Dendritic cell treated with granulocyte-macrophage colony-stimulating factor and Interleukin-4, amounts not matched to agents 40 ng/mL and 50 ng/mL, for 4 days (primary cell): Measurements from ENCODE around the gene RSAD1.
A peak's percentile ranks its signal among the peaks of the same experiment; 100 is the strongest.

Experiments used
- H3K27ac Mint-ChIP-seq: one replicate; pipeline ENCODE4 v1.8.0; 2022; ENCODE audit warnings: mild to moderate bottlenecking, mixed read lengths
- H3K27me3 Mint-ChIP-seq: one replicate; pipeline ENCODE4 v1.8.0; 2022; ENCODE audit warnings: mild to moderate bottlenecking, mixed read lengths
- H3K36me3 Mint-ChIP-seq: one replicate; pipeline ENCODE4 v1.8.0; 2022; ENCODE audit warnings: low read depth, mixed read lengths
- H3K4me1 Mint-ChIP-seq: one replicate; pipeline ENCODE4 v1.8.0; 2022; ENCODE audit warnings: low read depth, mixed read lengths
- H3K4me3 Mint-ChIP-seq: one replicate; pipeline ENCODE4 v1.8.0; 2022; ENCODE audit warnings: mild to moderate bottlenecking, moderate library complexity, mixed read lengths
- H3K9me3 Mint-ChIP-seq: one replicate; pipeline ENCODE4 v1.8.0; 2022; ENCODE audit warnings: mixed read lengths
- intact Hi-C: fragments of 100-400 bp; cut with micrococcal nuclease; formaldehyde crosslinking; loops from one replicate; pipeline ENCODE4 v1.15.0; 2022

Gene RSAD1

DNA sequence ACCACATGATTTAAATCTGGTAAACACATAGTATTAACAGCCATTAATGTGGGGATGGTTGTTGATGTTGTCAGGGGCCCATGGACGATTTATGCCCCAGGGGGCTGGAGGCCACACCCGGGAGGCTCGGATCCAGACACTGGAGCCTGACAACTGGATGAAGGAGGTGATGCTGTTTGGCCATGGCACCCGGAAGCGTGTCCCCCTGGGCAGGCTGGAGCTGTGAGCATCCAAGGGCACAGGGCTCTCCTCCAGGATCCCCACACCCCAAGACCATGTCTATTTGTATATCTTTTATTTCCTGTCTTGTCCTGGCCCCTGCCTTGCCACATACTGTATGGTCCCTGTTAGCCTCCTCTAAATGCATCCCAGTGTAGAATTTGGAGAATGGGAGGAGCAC lies 4.6 kb downstream of the RSAD1 start:
- H3K36me3 Mint-ChIP-seq = peaks cover 59% of the 10 kb centered on the region
- no peaks in the 10 kb centered on the region for H3K9me3 Mint-ChIP-seq
- peak overlapping the region; percentile 63 for H3K27ac Mint-ChIP-seq
- no peak overlapping the region for H3K4me3 Mint-ChIP-seq
- H3K27me3 Mint-ChIP-seq = no peaks in the 10 kb centered on the region
- H3K4me1 Mint-ChIP-seq = peaks cover 26% of the 10 kb centered on the region
- intact Hi-C loops = loop anchor here (5.0 to 10.0 kb wide), 2 partner anchors 144 to 212 kb away; no protein-coding TSS in a partner anchor

DNA sequence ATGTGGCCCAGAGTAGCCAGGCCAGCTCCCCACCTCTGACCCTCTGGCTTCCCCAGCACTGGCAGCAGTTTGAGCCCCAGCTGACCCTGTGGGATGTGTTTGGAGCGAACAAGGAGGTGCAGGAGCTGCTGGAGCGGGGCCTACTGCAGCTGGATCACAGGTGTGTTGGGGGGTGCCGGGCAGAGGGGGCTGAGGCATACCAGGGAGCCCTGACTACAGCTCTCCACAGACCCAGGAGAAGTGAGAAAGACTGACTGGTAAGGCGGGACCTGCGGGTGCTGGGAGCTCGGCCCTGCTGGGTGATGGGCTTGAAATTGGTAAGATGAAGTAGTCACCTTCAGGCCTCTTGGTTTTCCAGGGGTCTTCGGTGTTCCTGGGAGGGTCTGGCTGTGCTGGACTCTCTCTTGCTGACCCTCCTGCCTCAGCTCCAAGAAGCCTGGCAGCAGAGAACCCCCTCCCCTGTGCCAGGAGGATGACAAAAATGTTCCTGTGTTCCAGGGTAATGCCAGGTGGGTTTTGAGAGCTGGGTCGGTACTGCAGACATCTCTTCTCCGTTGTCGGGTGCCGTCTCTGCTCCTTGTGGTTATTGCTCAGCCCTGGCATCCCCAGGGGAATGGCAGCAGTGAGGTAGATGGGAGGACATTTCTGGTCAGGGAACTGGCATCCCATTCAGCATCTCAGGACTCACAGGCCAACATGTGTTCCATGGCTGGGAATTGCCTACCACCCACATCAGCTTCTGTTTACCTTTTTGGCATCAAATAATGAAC lies 5.9 kb downstream of the RSAD1 start:
- intact Hi-C loops = loop anchor here (5.0 to 10.0 kb wide), 2 partner anchors 143 to 210 kb away; no protein-coding TSS in a partner anchor
- Mint-ChIP-seq H3K4me3 (no peak overlapping the region), H3K27me3 (no peaks in the 10 kb centered on the region), H3K27ac (peak overlapping the region; percentile 8), H3K9me3 (no peaks in the 10 kb centered on the region), H3K4me1 (peaks cover 19% of the 10 kb centered on the region), H3K36me3 (peaks cover 59% of the 10 kb centered on the region)

DNA sequence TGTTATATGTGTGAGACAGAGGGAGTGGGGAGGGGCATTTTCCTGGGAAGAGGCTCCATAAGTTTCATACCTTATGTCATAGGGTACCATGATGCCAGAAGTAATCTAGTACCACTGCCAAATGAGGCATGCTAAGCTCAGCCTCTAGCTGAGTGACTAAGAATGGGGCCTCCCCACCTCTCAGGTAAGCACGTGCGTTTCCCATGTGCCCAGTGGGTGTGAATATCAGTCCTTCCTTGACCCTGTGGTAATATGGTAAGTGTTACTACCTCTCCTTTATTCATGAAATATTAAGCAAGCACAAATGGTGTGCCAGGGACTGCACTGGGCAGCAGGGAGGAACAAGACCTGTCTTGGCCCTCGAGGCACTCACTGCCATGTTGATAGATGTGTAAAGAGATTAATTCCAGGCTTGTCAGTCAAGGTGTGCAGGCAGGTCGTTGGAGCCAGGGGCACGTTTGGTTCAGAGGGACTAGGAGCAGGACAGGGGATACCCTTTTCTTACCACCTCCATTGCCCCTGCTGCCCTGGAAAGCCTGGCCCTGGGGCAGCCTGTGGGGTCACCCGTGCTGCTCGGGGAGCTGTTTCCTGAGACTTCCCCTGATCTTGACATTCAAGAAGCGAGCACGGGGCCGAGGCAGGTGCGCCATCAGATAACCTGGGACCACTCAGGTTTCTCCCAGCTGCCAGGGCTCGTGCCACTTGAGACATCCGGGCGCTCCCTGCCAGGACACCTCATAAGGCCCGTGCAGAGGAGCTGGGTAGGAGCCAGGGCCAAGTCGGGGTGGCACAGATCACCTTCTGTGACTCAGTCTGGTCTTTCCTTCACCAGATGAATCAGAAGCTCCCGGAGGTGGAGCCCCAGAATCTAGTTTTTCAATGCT lies 8.8 kb downstream of the RSAD1 start:
- Mint-ChIP-seq H3K27me3 (no peaks in the 10 kb centered on the region), H3K9me3 (no peaks in the 10 kb centered on the region), H3K27ac (no peak overlapping the region), H3K4me1 (peaks cover 4% of the 10 kb centered on the region), H3K4me3 (no peak overlapping the region), H3K36me3 (peaks cover 46% of the 10 kb centered on the region)
- intact Hi-C loops = loop anchor here (10.0 kb wide), 1 partner anchor 207 kb away; no protein-coding TSS in a partner anchor

DNA sequence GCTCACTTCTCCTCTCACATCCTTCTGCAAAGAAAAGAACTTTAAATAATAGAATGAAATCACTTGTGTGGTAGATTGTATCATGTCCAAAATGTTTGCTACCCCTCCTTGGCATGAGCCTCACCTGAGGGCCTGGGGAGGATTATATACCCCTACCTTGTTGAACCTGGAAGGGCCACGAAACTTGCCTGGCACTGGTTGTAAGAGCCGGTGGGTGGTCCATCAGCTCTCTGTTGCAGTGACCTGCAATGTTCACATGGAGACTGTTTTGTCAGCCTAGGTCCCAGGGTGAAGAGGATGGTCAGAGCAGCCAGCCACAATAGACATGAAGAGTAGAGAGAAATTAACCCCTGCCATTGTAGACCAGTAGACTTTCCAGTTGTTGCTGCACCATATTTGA lies 10.2 kb downstream of the RSAD1 start:
- Mint-ChIP-seq H3K27me3 (peaks cover under 1% of the 10 kb centered on the region), H3K36me3 (peaks cover 31% of the 10 kb centered on the region), H3K9me3 (no peaks in the 10 kb centered on the region), H3K27ac (no peak overlapping the region), H3K4me1 (no peaks in the 10 kb centered on the region), H3K4me3 (no peak overlapping the region)
- intact Hi-C loops = loop anchor here (10.0 kb wide), 1 partner anchor 206 kb away; no protein-coding TSS in a partner anchor

DNA sequence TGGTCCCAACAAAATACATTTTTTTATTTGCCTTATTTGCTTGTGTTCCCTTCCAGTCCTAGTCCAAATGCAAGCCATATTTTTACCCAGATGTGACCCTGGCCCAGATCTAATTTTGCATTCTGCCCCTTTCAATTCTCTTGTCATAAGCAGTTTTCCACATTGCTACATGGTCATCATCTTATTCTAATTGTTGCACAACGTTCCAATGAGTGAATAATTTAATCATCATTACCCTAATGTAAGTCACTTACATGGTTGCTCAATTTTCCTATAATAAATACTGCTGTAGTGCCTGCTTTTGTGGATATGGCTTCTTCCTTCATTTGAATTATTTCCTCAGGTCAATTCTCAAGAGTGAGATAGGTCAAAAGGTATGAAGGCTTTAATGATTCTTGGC lies 12.8 kb downstream of the RSAD1 start:
- H3K27me3 Mint-ChIP-seq = peaks cover 7% of the 10 kb centered on the region

DNA sequence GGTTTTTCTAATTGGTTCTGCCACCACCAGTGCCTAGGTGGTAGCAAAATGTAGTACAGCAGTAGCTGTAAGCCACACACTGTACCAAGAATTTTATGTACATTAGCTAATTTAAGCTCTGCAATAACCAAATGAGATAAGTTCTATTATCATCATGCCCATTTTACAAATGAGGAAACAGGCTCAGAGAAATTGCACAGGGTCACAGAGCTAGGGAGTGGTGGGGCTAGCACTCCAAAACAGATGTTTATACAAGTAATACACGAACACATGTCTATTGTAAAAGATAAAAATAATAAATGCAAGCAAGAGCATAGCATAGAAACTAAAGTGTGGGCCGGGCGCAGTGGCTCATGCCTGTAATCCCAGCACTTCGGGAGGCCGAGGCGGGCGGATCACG lies 13.6 kb downstream of the RSAD1 start:
- intact Hi-C loops = no loop called here
- Mint-ChIP-seq H3K36me3 (peaks cover 5% of the 10 kb centered on the region), H3K27ac (no peak overlapping the region), H3K27me3 (peaks cover 7% of the 10 kb centered on the region), H3K4me1 (no peaks in the 10 kb centered on the region), H3K9me3 (no peaks in the 10 kb centered on the region), H3K4me3 (no peak overlapping the region)

More for the DNA sequence above, 12.8 kb downstream of the RSAD1 start:
- Mint-ChIP-seq H3K27ac (no peak overlapping the region), H3K4me3 (no peak overlapping the region), H3K4me1 (no peaks in the 10 kb centered on the region), H3K36me3 (peaks cover 9% of the 10 kb centered on the region), H3K9me3 (no peaks in the 10 kb centered on the region)
- intact Hi-C loops = no loop called here

DNA sequence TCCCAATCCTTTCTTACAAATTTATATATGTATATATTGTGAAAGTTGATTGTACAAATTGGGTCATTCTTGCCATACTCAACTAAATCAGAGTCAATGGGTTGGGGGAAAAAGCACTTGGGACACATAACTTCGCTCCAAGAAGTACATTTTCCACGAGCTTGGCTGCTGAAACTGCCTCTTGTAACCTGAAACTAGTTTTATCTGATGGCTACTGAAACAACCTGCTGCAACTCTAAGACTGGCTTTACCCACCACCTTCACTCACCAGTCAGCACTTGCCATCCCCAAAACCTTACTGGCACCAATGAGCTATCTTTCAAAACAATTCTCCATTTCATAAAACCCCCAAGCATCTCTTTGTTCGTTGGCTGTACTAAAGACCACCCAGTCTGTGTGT lies 15.1 kb downstream of the RSAD1 start:
- H3K4me1 Mint-ChIP-seq = no peaks in the 10 kb centered on the region
- H3K36me3 Mint-ChIP-seq = no peaks in the 10 kb centered on the region
- no peaks in the 10 kb centered on the region for H3K9me3 Mint-ChIP-seq
- intact Hi-C loops = no loop called here
- H3K4me3 Mint-ChIP-seq = no peak overlapping the region
- H3K27me3 Mint-ChIP-seq = peaks cover 7% of the 10 kb centered on the region
- no peak overlapping the region for H3K27ac Mint-ChIP-seq

DNA sequence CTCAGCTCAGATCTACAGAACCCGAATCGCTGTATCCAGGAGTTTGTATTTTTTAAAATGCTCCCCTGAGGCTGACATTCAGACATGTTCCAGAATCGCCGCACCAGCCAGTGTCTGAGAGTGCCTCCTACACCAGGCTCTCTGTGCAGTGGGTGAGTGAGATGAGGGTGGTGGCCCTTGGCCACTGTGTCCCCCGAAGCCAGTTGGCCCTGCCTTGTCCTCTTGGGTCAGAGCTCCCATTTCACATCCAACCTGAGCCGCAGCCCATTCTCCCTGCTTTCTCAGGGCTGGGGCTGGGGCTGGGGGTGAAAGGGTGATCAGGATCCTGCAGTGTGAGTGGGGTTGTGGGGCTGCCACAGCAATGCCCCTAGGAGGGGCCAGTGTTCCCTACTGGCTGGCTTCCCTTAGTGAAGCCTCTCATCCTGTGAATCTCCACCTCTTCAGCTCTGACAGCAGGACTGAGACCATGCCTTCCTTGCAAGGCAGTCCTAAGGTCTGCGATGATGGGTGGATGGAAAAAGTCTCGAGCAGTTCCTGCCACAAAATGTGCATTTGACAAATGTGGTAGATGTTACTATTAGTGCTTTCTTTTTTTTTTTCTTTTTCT lies 16.7 kb downstream of the RSAD1 start:
- H3K36me3 Mint-ChIP-seq = no peaks in the 10 kb centered on the region
- peaks cover 7% of the 10 kb centered on the region for H3K27me3 Mint-ChIP-seq
- no peaks in the 10 kb centered on the region for H3K9me3 Mint-ChIP-seq
- no peak overlapping the region for H3K4me3 Mint-ChIP-seq
- no peaks in the 10 kb centered on the region for H3K4me1 Mint-ChIP-seq
- H3K27ac Mint-ChIP-seq = no peak overlapping the region
- intact Hi-C loops = no loop called here

DNA sequence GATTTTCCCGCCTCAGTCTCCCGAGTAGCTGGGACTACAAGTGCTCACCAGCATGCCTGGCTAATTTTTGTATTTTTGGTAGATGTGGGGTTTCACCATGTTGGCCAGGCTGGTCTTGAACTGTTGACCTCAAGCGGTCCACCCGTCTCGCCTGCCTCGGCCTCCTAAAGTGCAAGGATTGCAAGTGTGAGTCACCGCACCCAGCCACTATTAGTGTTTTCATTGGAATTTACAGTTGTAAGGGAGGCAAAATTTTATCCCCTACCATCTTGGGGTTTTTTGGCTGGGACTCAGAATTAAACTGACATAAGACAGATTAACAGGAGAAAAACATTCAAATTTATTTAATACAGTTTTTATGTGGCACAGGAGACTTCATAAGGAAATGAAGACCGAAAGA lies 17.3 kb downstream of the RSAD1 start:
- Mint-ChIP-seq H3K27me3 (peaks cover 7% of the 10 kb centered on the region), H3K9me3 (no peaks in the 10 kb centered on the region), H3K36me3 (no peaks in the 10 kb centered on the region), H3K4me3 (no peak overlapping the region), H3K4me1 (no peaks in the 10 kb centered on the region), H3K27ac (no peak overlapping the region)
- intact Hi-C loops = no loop called here

DNA sequence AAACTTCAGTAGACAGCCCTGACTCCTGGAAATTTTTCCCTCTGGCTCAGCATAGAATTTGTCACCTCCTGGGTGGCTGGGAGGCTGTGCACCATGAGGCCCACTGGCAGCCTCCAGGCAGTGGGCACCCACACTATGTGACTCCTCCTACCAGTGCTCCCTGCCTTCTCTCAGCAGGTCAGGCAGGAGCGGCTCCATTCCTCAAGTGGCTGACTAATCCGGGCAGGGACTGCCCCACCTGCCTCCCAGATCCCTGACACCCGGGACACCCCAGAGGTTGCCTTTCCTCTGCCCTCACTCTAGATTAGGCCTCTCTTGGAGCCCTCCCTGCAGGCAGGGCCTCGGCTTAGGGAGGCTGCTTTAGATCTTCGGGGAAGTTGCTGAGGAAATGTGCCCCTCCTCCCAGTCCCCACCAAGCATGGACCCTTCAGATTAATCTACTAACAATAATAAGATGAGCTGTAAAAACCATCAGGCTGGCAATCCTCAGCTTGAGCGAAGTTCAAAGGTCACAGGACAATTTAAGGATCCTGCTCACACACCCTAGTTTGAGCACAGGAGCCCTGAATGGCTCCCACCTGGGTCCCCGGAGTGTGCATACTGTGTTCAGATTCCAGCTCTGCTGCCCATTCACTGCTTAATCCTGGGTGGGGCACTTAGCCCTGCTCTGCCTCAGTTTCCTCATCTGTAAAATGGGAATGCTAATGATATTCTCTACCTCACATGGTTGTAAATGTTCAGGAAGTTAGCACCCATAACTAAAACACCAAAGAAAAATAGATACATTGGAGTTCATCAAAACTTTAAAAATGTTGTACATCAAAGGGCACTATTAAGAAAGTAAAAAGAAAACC lies 19.6 kb downstream of the RSAD1 start:
- no peaks in the 10 kb centered on the region for H3K4me1 Mint-ChIP-seq

DNA sequence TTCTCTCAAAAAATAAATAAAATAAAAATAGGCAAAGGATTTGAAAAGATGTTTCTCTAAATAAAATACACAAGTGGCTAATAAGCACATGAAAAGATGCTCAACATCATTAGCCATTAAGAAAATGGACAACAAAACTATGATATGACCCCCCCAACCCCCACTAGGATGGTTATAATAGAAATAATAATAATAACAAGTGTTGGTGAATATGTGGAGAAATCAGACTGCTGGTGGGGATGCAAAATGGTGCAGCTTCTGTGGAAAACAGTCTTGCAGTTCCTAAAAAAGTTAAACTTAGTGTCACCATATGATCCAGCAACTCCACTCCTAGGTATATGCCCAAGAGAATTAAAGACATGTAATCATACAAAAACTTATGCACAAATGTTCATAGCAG lies 20.6 kb downstream of the RSAD1 start:
- no peak overlapping the region for H3K4me3 Mint-ChIP-seq
- peaks cover 12% of the 10 kb centered on the region for H3K27me3 Mint-ChIP-seq
- peaks cover 6% of the 10 kb centered on the region for H3K4me1 Mint-ChIP-seq
- no peaks in the 10 kb centered on the region for H3K9me3 Mint-ChIP-seq
- intact Hi-C loops = no loop called here
- H3K36me3 Mint-ChIP-seq = no peaks in the 10 kb centered on the region
- no peak overlapping the region for H3K27ac Mint-ChIP-seq

More for the DNA sequence above, 19.6 kb downstream of the RSAD1 start:
- intact Hi-C loops = no loop called here
- no peaks in the 10 kb centered on the region for H3K36me3 Mint-ChIP-seq
- no peak overlapping the region for H3K27ac Mint-ChIP-seq
- H3K4me3 Mint-ChIP-seq = no peak overlapping the region
- no peaks in the 10 kb centered on the region for H3K9me3 Mint-ChIP-seq
- peaks cover 10% of the 10 kb centered on the region for H3K27me3 Mint-ChIP-seq

DNA sequence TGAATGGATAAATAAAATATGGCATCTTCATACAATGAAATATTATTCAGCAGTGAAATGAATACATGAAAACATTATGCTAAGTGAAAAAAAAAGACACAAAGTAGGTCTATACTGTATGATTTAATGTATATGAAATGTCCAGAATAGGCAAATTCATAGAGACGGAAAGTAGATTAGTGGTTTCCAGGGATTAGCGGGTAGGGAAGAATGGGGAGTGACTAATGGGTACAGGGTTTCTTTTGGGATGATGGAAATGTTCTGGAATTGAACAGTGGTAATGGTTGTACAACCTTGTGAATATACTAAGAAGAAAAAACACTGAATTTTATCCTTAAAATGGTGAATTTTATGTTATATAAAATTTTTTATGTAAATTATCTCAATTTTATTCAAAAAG lies 21.1 kb downstream of the RSAD1 start:
- Mint-ChIP-seq H3K4me3 (no peak overlapping the region), H3K27ac (no peak overlapping the region), H3K36me3 (no peaks in the 10 kb centered on the region), H3K27me3 (peaks cover 12% of the 10 kb centered on the region), H3K4me1 (peaks cover 6% of the 10 kb centered on the region), H3K9me3 (no peaks in the 10 kb centered on the region)
- intact Hi-C loops = no loop called here

DNA sequence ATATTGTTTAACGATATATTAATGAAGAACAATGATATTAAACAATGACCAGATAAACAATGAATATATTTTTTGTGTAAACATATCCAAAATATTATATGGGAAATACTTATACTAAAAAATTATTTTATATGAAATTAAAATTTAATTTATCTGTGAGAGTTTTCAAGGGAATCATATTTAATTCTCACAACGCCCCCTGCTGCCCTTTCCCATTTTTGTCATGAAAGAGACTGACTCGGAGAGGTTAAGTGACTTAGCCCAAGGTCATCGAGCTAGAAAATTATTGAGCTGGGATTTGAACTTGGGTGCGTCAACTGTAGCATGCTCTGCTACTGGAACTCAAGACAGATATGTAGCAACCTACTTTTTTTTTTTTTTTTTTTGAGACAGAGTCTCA lies 22.4 kb downstream of the RSAD1 start:
- intact Hi-C loops = no loop called here
- Mint-ChIP-seq H3K27ac (no peak overlapping the region), H3K27me3 (peaks cover 7% of the 10 kb centered on the region), H3K36me3 (no peaks in the 10 kb centered on the region), H3K4me3 (no peak overlapping the region), H3K4me1 (peaks cover 19% of the 10 kb centered on the region), H3K9me3 (no peaks in the 10 kb centered on the region)
